Peyer's patch (tissue), 4 donors: Measurements from ENCODE around the gene GALNT2. TPM values are rescaled to one million over a fixed set of nuclear protein-coding genes. Genes with fewer than 3 reads are reported as not detected.
A peak's percentile ranks its signal among the peaks of the same experiment; 100 is the strongest.

ENCODE experiments used
- DNase-seq, 3 donors: peaks; one replicate each; pipeline ENCODE4 v3.0.0-alpha.2; 2017 to 2019
- H3K27ac ChIP-seq, 4 donors: fragments of 200-600 bp; sonication (generic); one replicate each; pipeline ENCODE4 v1.5.1; 2016 to 2019
- H3K27me3 ChIP-seq, 2 donors: fragments of 200-600 bp; sonication (generic); one replicate each; pipeline ENCODE4 v1.5.1; 2019
- H3K36me3 ChIP-seq, 3 donors: fragments of 200-600 bp; sonication (generic); one replicate each; pipeline ENCODE4 v1.5.1; 2016 to 2019
- H3K4me1 ChIP-seq, 4 donors: fragments of 200-600 bp; sonication (generic); one replicate each; pipeline ENCODE4 v1.5.1; 2016 to 2019
- H3K4me3 ChIP-seq, 4 donors: fragments of 200-600 bp; sonication (generic); 1 replicate in 3 of 4; 2 replicates in 1 of 4; pipeline ENCODE4 v1.5.1; 2016 to 2019; ENCODE audit warnings: mild to moderate bottlenecking in 1 of 4
- H3K9me3 ChIP-seq, 4 donors: fragments of 200-600 bp; sonication (generic); one replicate each; pipeline ENCODE4 v1.5.1; 2016 to 2019; ENCODE audit warnings: mild to moderate bottlenecking in 1 of 4
- CTCF ChIP-seq, 6 experiments: fragments of 450-650 bp in 4 of 6; fragments of 200-600 bp in 2 of 6; sonication (generic) in 1 of 6; IDR thresholded peaks; one replicate each; pipeline ENCODE4 v1.5.1; 2017 to 2019; ENCODE audit warnings: antibody characterized with exemption in 6 of 6, mild to moderate bottlenecking in 3 of 6, moderate library complexity in 1 of 6
- POLR2A ChIP-seq, 2 donors: fragments of 450-650 bp; IDR thresholded peaks; one replicate each; pipeline ENCODE4 v1.5.1; 2017; ENCODE audit warnings: antibody characterized with exemption in 2 of 2, mild to moderate bottlenecking in 2 of 2, moderate library complexity in 2 of 2
- total RNA-seq, 4 donors: library from RNA; depleted of rRNA; stranded (reverse); fragments of >200 nt; gene quantifications; one replicate each; pipeline ENCODE4 v1.1.0, GENCODE V29; 2016

GALNT2 gene
- total RNA-seq, 4 donors from 2014 or later: 36.3 to 52.5 (median 43.6) TPM

DNA sequence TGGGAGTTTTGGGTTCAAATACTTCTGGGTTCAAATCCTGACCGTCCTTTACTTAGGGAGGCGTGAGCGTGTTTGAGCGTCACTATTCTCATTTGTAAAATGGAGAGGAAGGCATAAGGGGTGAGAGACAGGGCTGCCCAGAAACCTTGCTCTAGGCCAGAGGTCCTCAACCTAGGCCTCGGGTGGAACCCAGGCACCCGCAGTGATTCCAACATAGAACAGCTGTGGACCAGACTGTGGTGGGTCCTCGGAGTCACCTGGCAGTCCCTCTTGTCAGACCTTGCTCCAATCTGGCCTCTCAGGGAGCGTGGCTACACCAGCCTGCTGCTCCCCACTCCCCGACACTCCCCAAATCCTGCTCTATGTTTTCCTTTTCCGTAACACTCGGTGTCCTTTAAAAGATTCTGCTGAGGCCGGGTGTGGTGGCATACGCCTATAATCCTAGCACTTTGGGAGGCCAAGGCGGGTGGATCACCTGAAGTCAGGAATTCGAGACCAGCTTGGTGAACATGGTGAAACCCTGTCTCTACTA, 242.7 kb downstream of the GALNT2 start:
- H3K4me1 ChIP-seq: peaks cover 0 to 14% (median 0%) of the 10 kb centered on the region in 4 donors
- H3K4me3 ChIP-seq: no peak overlapping the region
- H3K27me3 ChIP-seq: no peaks in the 10 kb centered on the region
- no peaks in the 10 kb centered on the region for H3K9me3 ChIP-seq
- DNase-seq: no peak
- no peak overlapping the region for H3K27ac ChIP-seq
- H3K36me3 ChIP-seq: no peaks in the 10 kb centered on the region
- TF ChIP-seq CTCF (IDR thresholded peaks at IDR 0.05) (no peak), POLR2A (IDR thresholded peaks at IDR 0.05) (no peak)

DNA sequence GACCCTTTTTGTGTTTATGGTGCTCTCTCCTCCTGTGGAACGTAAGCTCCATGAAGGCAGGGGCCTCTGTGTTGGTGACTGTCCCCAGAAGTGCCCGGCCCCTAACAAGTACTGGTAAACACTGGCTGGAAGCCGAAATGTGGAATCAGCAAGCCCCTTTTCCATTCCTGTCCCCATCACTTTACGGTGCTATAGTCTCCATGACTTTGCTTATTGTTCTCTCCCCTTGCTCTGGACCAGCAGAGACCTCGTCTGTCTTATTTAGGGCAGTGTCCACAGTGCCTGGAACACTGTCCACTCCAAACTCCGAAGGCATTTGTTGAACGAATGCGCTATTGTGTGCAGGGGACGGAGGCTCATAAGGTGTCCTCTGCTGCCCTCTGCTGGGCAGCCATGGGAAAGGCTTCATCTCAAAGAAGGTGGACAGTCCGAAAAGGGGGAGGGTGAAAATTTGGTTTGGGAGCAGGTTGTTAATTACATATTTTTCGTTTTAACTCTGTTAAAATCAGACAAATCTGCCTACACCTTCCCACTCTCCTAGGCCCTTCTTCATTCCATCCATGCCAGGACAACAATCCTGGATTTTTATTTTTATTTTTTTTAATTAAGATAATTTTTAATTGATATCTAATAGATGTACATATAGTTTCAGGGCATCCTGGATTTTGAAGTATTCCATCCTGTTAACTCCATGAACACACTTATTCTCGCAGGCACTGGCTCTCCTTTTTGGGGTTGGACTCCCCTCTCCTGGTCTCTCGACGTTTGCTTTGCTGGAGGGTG, 243.5 kb downstream of the GALNT2 start:
- TF ChIP-seq POLR2A (IDR thresholded peaks at IDR 0.05): no peak
- TF ChIP-seq CTCF (IDR thresholded peaks at IDR 0.05): peak; percentile 80 to 94 (median 92)
- H3K27ac ChIP-seq: no peak overlapping the region
- H3K27me3 ChIP-seq: no peaks in the 10 kb centered on the region
- peaks cover 0 to 14% (median 0%) of the 10 kb centered on the region in 4 donors for H3K4me1 ChIP-seq
- peak; percentile 75 to 89 (median 78) for DNase-seq
- no peaks in the 10 kb centered on the region for H3K36me3 ChIP-seq
- no peak overlapping the region for H3K4me3 ChIP-seq
- H3K9me3 ChIP-seq: no peaks in the 10 kb centered on the region

DNA sequence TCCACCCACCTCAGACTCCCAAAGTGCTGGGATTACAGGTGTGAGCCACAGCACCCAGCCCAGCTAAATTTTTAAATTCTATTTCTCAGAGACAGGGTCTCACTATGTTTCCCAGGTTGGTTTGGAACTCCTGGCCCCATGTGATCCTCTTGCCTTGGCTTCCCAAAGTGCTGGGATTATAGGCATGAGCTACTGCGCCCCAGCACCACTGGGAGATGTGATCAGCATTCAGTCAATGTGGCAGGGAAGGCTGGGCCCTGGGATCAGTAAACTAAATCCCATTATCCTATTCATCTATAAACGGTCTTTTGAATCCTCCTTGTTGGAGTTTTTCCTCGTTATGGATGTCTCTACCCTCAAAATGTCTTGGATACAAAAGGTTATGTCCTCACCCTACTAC, 245.6 kb downstream of the GALNT2 start:
- TF ChIP-seq CTCF (IDR thresholded peaks at IDR 0.05) (no peak), POLR2A (IDR thresholded peaks at IDR 0.05) (no peak)
- Histone ChIP-seq H3K4me3 (no peak overlapping the region), H3K4me1 (peaks cover 0 to 7% (median 0%) of the 10 kb centered on the region in 4 donors), H3K9me3 (no peaks in the 10 kb centered on the region), H3K27ac (no peak overlapping the region), H3K36me3 (no peaks in the 10 kb centered on the region), H3K27me3 (no peaks in the 10 kb centered on the region)
- no peak for DNase-seq

DNA sequence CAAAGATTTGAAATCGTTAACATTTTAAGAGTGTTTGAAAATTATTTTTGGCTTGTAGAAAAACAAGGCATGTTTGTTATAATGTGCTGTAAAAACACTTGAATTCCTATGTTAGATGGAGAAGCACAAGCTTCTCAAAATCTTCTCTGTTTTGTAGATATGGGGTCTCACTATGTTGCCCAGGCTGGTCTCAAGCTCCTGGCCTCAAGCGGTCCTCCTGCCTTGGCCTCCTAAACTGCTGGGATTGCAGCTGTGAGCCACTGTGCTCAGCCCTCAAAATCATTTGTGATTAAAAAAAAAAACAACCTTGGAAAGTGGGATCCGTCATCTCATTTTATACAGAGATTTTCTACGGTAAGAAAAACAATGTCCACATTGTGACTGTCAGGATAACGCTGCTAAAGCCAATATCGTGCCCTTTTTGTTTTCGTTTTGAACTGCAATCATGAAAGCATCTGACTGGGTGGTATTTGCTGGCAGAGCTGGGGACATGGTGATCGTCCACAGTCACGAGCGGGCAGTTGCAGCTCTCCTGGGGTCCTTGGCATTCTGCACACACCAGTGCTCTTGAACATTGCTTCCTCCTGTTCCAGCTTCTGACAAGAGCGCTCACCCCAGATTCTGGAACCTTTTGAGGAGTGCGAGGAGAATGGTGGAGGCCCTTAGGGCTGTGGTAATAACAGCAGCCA, 246.6 kb downstream of the GALNT2 start:
- no peak for TF ChIP-seq POLR2A (IDR thresholded peaks at IDR 0.05)
- no peak for TF ChIP-seq CTCF (IDR thresholded peaks at IDR 0.05)
- no peaks in the 10 kb centered on the region for H3K36me3 ChIP-seq
- DNase-seq: no peak
- H3K27me3 ChIP-seq: no peaks in the 10 kb centered on the region
- no peak overlapping the region for H3K27ac ChIP-seq
- H3K4me3 ChIP-seq: no peak overlapping the region
- H3K9me3 ChIP-seq: no peaks in the 10 kb centered on the region
- H3K4me1 ChIP-seq: no peaks in the 10 kb centered on the region

DNA sequence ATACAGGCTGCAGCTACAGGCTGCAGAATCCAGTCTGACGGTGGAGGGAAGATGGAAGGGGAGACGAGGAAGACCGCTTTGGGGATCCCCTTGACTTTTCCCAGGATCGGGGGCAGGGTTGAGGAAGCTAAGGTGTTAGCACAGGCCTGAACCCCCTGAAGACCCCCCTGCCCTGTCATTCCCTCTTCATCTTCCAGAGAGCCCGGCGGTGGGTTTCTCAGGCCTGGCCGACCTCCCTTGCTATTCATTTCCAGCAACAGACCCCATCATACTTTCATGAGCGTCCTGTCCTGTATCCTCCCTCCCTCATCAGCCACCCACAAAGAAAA, 247.1 kb downstream of the GALNT2 start:
- TF ChIP-seq POLR2A (IDR thresholded peaks at IDR 0.05): no peak
- no peak for TF ChIP-seq CTCF (IDR thresholded peaks at IDR 0.05)
- H3K27ac ChIP-seq: no peak overlapping the region
- H3K36me3 ChIP-seq: no peaks in the 10 kb centered on the region
- DNase-seq: no peak
- H3K9me3 ChIP-seq: no peaks in the 10 kb centered on the region
- no peaks in the 10 kb centered on the region for H3K4me1 ChIP-seq
- H3K4me3 ChIP-seq: no peak overlapping the region
- no peaks in the 10 kb centered on the region for H3K27me3 ChIP-seq
